HG03432 (cell line): ENCODE results near the gene BTBD2.

Experiments used
- ATAC-seq: cut with Tn5 transposase; IDR thresholded peaks from one replicate; pipeline ENCODE4 v1.9.1; 2021; ENCODE audit warnings: mild to moderate bottlenecking, moderate library complexity; ENCODE audit not compliant: unreplicated experiment

The BTBD2 gene

GRCh38 chr19:1944916-1945561, 70.5 kb downstream of the BTBD2 start:
- ATAC-seq, result no peak

GRCh38 chr19:1944088-1944915, 71.2 kb downstream of the BTBD2 start:
- ATAC-seq, result no peak

- ATAC-seq, result no peak
Observed at GRCh38 chr19:1943661-1944087, 71.8 kb downstream of the BTBD2 start.

GRCh38 chr19:1942934-1943555, 72.5 kb downstream of the BTBD2 start:
- no peak for ATAC-seq

GRCh38 chr19:1942078-1942933, 73.2 kb downstream of the BTBD2 start:
- peak; percentile 35 for ATAC-seq

GRCh38 chr19:1941146-1942077, 74.1 kb downstream of the BTBD2 start, which contains the start of gene CSNK1G2:
TSS of gene CSNK1G2 (plus strand) at chr19:1941172. CDS start at chr19:1969773, 28,601 bp downstream.
- no peak for ATAC-seq

GRCh38 chr19:1938071-1938470, 77.4 kb downstream of the BTBD2 start:
- ATAC-seq, result no peak

GRCh38 chr19:1936916-1937610, 78.5 kb downstream of the BTBD2 start:
- no peak for ATAC-seq

- no peak for ATAC-seq
Observed at GRCh38 chr19:1936430-1936829, 79.1 kb downstream of the BTBD2 start.

GRCh38 chr19:1935484-1936208, 79.9 kb downstream of the BTBD2 start:
- no peak for ATAC-seq
